ENCODE data around the gene HIRA. TPM values are rescaled to one million over a fixed set of nuclear protein-coding genes. Genes with fewer than 3 reads are reported as not detected.

The HIRA gene
- total RNA-seq, 4 donors from 2014 or later = 14.8 to 23.0 (median 17.2) TPM

DNA sequence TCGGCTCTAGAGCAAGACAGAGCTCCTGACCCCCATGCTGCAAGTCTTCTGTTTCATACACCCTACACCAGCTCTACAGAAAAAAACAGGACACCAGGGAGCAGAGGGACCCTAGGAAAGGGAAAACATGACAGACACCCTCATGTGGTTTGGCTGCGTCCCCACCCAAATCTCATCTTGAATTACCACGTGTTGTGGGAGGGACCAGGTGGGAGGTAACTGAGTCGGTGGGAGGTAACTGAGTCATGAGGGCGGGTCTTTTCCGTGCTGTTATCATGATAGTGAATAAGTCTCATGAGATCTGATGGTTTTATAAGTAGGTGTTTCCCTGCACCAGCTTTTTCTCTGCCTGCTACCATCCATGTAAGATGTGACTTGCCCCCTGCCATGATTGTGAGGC lies 22.6 kb upstream of the HIRA start:
- TF ChIP-seq, protein P1, sequence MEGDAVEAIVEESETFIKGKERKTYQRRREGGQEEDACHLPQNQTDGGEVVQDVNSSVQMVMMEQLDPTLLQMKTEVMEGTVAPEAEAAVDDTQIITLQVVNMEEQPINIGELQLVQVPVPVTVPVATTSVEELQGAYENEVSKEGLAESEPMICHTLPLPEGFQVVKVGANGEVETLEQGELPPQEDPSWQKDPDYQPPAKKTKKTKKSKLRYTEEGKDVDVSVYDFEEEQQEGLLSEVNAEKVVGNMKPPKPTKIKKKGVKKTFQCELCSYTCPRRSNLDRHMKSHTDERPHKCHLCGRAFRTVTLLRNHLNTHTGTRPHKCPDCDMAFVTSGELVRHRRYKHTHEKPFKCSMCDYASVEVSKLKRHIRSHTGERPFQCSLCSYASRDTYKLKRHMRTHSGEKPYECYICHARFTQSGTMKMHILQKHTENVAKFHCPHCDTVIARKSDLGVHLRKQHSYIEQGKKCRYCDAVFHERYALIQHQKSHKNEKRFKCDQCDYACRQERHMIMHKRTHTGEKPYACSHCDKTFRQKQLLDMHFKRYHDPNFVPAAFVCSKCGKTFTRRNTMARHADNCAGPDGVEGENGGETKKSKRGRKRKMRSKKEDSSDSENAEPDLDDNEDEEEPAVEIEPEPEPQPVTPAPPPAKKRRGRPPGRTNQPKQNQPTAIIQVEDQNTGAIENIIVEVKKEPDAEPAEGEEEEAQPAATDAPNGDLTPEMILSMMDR (IDR thresholded peaks at IDR 0.05; ENCODE audit: low read depth) = no peak

DNA sequence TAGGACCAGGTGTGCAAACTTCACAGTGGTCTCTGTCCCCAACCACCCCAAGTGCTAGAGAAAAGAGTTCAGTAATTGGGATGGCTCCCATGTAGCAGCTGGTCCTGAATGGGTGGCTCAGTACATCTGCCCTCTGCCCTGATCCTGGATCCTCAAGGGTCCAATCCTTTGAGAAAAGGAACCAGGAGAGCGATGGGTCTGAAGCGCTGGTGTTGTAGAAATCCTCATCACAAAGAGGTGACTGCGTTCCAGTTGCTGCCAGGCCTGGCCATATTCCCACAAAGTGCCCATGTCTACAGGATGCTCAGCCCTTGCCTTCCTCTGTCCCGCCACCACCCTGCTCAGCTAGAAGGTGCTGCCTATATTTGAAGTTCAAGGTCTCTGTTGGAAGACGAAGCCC lies 22.2 kb upstream of the HIRA start:
- TF ChIP-seq, protein P1 (IDR thresholded peaks at IDR 0.05; ENCODE audit: low read depth) = no peak

DNA sequence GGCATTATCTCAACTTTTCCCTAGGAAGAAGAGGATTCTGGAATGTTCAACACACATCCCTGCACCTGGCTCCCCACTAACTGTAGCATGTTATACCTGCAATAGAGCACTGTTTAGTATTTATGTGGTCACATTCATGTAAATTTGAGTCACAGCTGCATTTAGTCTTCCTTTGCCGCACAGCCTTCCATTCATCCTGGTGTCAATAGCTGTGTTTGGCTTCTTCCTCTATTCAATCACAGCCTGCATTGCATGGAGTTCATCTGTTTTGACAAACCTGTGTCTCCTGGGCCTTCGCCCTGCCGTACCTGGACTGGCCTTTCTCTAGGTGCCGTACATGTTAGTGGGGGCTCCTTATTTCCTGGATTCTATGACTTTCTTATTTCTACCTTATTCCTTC lies 20.0 kb upstream of the HIRA start:
- TF ChIP-seq, protein P1 (IDR thresholded peaks at IDR 0.05; ENCODE audit: low read depth) = no peak

DNA sequence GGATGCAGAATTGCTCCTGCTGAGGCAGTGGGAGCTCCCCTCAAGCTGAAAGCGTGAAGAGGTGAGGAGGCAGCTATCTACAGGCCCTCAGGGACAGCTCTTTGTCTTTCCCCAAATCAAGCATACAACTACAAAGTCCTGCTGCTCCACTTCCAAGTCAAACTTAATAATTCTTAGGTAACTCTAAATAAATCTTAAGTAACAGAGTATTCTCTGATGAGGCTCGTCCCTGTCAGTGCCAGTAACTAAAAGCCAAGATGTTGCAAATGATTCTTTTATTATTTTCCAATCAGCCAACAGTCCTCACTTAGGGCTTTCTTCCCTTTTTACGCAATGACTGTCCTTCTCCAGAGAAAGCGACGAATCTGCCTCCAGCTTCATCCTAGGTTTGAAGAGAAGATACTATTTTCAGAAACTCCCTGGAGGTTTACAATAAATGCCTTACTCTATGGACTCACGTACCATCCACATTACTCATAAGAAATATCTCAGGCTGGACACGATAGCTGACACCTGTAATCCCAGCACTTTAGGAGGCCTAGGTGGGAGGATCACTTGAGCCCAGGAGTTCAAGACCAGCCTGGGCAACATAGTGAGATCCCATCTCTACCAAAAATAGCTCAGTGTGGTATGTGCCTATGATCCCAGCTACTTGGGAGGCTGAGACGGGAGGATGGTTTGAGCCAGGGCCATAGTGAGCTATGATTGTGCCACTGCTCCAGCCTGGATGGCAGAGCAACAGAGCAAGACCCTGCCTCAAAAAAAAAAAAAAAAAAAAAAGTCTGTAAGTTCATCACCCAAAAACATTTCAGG lies 19.0 kb upstream of the HIRA start:
- TF ChIP-seq, protein P1 (IDR thresholded peaks at IDR 0.05; ENCODE audit: low read depth) = no peak

DNA sequence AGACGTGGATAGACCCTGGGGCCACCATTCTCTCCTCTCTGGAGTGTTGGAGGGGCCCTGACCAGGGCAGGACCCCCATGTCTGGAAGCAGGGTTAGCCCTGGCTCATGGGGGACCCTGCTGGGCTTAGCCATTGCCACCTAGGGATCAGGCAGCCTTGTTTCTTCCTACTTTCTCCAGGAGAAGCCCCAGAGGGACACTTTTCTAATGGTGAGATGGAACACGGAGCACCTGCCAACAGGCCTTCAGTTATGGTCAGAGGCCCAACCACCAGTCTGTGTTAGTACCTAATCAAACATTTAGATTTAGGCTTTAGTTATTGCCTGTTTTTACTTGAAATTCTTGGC lies 17.9 kb upstream of the HIRA start:
- TF ChIP-seq, protein P1 (IDR thresholded peaks at IDR 0.05; ENCODE audit: low read depth) = no peak

DNA sequence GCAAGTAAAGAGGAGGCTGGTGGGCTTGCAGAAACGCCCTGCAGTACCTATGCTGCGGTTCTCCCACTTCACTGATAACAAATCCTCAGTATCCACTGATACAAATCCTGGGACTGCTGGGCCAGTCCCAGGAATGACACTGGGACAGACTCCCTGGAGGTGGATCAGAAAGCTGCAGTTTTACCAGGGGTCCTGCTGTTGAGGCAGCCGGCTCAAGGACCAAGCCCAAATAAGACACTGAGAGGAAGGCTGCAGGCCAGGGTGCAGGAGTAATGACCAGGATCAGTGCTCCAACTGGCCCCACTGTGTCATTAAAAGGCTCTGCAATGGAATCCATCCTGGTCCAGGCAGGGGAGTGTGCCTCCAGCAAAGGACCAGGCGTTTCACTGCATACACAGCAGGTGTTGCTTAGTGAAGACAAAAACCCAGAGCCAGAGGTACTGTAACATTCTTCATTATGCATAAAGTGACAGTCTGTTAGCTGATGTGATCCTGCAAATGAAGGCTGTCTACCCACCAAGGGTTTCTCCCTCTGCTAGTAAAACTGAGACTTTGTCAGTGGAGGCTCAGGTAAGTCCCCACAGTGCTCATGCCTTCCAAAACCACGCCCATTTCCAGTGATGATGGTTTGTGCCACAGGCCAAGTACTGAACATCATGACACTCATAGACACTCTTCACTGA lies 17.3 kb upstream of the HIRA start:
- TF ChIP-seq, protein P1 (IDR thresholded peaks at IDR 0.05; ENCODE audit: low read depth) = no peak

DNA sequence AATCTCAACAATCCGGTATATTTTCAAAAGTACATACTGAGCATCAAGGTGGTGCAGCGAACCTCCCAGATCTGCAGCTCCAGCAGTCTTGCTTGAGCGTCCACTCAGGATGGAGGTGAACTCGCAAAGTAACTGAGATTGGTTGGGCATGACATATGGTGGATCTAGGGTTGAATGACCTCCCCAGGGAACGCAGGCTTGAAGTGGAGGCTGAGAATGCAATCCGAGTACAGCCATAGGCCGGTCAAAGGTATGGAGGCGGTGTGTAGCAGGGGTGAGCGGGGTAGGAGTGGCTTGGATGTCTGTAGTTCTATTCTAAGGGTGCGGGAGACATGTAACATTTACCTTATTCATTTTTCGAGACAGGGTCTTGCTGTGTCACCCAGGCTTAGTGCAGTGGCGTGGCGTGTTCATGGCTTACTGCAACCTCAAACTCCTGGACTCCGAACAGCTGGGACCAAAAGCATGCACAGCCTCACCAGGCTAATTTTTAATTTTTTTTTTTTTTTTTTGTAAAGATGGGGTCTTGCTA lies 16.6 kb upstream of the HIRA start:
- TF ChIP-seq, protein P1 (IDR thresholded peaks at IDR 0.05; ENCODE audit: low read depth) = no peak
